Astrocyte (in vitro differentiated cells and primary cell): Measurements from ENCODE around the gene TMEM14C.

Experiments
- EZH2 ChIP-seq: IDR thresholded peaks from 2 replicates; pipeline ENCODE4 v1.6.1; 2012; ENCODE audit warnings: mild to moderate bottlenecking, low read length, inconsistent platforms; ENCODE audit not compliant: insufficient read depth
- TF ChIP-seq, protein P1 (sequence below): IDR thresholded peaks from 2 replicates; pipeline ENCODE4 v1.5.1; 2011; ENCODE audit warnings: low read depth, mild to moderate bottlenecking, inconsistent platforms, low read length, moderate library complexity; ENCODE audit not compliant: insufficient read depth

DNA sequence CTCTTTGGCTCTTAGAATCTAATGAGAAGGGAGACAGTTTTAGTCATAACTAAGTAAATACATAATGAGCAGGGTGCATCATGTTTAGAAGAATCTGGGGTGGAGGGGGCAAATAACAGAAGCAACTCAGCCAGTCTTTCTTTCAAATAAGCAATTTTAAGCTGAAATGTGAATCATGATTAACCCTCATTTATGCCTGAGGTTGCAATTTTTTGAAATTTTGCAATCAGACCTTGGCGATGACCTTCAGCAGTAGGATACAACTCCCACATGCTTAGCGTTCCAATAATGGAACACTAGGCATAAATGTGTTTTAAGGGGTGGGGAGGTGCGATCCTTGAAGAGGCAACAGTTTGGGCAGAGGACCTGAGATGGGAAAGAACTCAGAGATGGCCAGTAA, 55.4 kb downstream of the TMEM14C start:
- TF ChIP-seq, protein P1, sequence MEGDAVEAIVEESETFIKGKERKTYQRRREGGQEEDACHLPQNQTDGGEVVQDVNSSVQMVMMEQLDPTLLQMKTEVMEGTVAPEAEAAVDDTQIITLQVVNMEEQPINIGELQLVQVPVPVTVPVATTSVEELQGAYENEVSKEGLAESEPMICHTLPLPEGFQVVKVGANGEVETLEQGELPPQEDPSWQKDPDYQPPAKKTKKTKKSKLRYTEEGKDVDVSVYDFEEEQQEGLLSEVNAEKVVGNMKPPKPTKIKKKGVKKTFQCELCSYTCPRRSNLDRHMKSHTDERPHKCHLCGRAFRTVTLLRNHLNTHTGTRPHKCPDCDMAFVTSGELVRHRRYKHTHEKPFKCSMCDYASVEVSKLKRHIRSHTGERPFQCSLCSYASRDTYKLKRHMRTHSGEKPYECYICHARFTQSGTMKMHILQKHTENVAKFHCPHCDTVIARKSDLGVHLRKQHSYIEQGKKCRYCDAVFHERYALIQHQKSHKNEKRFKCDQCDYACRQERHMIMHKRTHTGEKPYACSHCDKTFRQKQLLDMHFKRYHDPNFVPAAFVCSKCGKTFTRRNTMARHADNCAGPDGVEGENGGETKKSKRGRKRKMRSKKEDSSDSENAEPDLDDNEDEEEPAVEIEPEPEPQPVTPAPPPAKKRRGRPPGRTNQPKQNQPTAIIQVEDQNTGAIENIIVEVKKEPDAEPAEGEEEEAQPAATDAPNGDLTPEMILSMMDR, result no peak
- no peak for TF ChIP-seq EZH2
